BLaER1 (cell line): ENCODE measurements around the gene SERPINA4.

Source experiments
- H3K27ac ChIP-seq: shearing (Covaris generic); formaldehyde crosslinking; 2 replicates; pipeline ENCODE4 v1.8.1; 2022
- H3K27me3 ChIP-seq: shearing (Covaris generic); formaldehyde crosslinking; 2 replicates; pipeline ENCODE4 v1.8.1; 2022
- H3K36me3 ChIP-seq: shearing (Covaris generic); formaldehyde crosslinking; 2 replicates; pipeline ENCODE4 v1.8.1; 2022
- H3K4me1 ChIP-seq: shearing (Covaris generic); formaldehyde crosslinking; 2 replicates; pipeline ENCODE4 v1.8.1; 2022
- H3K4me2 ChIP-seq: shearing (Covaris generic); formaldehyde crosslinking; 2 replicates; pipeline ENCODE4 v1.8.1; 2022
- H3K4me3 ChIP-seq: shearing (Covaris generic); formaldehyde crosslinking; 2 replicates; pipeline ENCODE4 v1.8.1; 2022
- H3K9ac ChIP-seq: shearing (Covaris generic); formaldehyde crosslinking; 2 replicates; pipeline ENCODE4 v1.8.1; 2022
- H3K9me3 ChIP-seq: shearing (Covaris generic); formaldehyde crosslinking; 2 replicates; pipeline ENCODE4 v1.8.1; 2022
- H4K20me1 ChIP-seq: shearing (Covaris generic); formaldehyde crosslinking; 2 replicates; pipeline ENCODE4 v1.8.1; 2022
- Cebpa-rat ChIP-seq: shearing (Covaris generic); IDR thresholded peaks from 2 replicates; pipeline ENCODE4 v1.8.1; 2022

The SERPINA4 gene

DNA sequence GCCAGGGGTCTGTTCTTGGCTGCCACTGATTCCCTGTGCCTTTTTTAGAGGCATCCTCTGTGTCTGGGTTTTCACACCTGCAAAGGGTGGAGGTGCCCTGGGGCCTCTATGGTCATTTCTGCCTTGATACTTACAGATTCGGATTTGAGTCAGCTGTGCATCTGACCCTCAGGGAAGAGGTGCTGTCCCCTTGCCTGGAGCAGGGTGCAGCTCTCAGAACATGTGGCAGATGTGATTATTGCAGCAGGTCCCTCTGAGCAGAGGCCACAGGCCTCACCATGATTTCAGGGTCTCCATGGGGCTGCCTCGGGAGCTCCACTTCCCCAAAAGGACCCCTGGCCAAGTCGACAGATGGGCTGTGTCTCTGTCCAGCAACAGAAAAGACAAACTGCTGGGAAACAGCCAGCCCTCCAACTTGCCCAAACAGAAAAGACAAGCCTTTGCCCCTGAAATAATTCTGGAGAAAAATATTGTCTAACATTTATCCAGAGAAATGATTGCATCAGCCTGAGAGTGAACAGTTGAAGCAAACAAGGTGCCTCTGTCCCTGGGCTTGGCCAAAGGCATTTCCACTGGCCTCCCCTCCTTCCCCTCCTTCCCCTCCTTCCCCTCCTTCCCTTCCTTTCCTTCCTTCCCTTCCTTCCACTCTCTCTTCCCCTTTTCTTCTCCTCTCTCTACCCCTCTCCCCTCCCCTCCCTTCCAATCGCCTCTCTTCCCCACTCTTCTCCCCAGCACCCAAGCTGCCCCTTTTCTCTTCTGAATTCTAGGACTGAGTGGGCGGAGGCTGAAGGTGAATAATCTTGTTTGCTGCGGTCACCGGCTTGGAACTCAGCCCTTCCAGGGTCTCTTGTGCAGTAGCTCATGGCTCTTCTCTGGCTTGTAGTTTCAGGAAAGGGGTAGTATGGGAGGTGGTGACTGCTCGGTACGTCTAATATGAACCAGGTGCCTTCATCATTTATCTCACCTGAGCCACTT lies 51.6 kb downstream of the SERPINA4 start:
- H3K9ac ChIP-seq, result no peak overlapping the region
- H3K4me2 ChIP-seq, result no peak overlapping the region
- no peaks in the 10 kb centered on the region for H3K36me3 ChIP-seq
- peaks cover 9% of the 10 kb centered on the region for H3K9me3 ChIP-seq
- H3K27ac ChIP-seq, result no peak overlapping the region
- H4K20me1 ChIP-seq, result no peaks in the 10 kb centered on the region
- no peak overlapping the region for H3K4me3 ChIP-seq
- H3K27me3 ChIP-seq, result no peaks in the 10 kb centered on the region
- H3K4me1 ChIP-seq, result no peaks in the 10 kb centered on the region
- TF ChIP-seq Cebpa-rat, result no peak

DNA sequence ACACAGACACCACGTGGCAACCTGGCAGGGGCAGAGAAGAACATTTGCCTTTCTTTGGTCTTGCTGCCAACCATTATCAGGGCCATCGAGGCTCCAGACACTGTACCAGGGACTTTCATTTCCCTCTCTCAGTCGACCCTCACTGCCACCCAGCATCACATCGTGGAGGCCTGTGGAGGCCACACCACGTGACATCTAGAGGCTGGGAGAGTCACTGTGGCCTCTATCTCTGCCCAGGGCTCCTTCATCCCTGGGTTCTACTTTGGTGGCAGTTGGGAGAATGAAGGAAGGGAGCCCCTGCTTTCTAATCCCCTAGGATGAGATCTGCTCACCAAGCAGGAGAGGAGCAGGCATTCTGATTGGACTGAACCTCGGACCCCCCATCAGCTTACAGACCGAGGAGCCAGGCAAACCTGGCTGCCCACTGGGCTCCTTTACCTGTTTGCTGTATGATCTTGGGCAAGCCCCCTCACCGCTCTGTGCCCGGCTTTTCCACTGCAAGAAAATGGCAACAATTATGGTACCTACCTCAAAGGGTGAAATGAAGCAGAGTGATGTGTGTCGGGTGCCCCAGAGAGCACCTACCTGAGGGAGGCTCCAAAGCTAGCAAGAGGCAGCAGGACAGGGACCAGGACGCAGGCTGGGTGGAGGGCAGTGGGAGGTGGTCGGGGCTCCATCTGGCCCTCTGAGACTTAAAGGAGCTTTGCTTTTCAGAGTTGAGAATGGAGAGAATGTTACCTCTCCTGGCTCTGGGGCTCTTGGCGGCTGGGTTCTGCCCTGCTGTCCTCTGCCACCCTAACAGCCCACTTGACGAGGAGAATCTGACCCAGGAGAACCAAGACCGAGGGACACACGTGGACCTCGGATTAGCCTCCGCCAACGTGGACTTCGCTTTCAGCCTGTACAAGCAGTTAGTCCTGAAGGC lies 52.7 kb downstream of the SERPINA4 start:
- TF ChIP-seq Cebpa-rat, result no peak
- Histone ChIP-seq H3K27ac (no peak overlapping the region), H3K4me3 (no peak overlapping the region), H3K4me2 (no peak overlapping the region), H3K4me1 (no peaks in the 10 kb centered on the region), H4K20me1 (no peaks in the 10 kb centered on the region), H3K27me3 (no peaks in the 10 kb centered on the region), H3K36me3 (no peaks in the 10 kb centered on the region), H3K9ac (no peak overlapping the region), H3K9me3 (peaks cover 20% of the 10 kb centered on the region)

DNA sequence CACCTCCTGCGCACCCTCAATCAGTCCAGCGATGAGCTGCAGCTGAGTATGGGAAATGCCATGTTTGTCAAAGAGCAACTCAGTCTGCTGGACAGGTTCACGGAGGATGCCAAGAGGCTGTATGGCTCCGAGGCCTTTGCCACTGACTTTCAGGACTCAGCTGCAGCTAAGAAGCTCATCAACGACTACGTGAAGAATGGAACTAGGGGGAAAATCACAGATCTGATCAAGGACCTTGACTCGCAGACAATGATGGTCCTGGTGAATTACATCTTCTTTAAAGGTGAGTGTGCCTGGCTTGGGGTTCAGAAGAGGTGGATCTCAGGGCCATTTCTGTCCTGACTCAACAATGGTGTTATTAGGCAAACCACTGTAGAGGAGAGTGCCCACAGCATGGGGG lies 53.6 kb downstream of the SERPINA4 start:
- no peak for TF ChIP-seq Cebpa-rat
- H3K9me3 ChIP-seq, result peaks cover 28% of the 10 kb centered on the region
- H3K4me2 ChIP-seq, result no peak overlapping the region
- H3K9ac ChIP-seq, result no peak overlapping the region
- no peaks in the 10 kb centered on the region for H3K27me3 ChIP-seq
- no peaks in the 10 kb centered on the region for H3K36me3 ChIP-seq
- no peaks in the 10 kb centered on the region for H3K4me1 ChIP-seq
- no peak overlapping the region for H3K4me3 ChIP-seq
- no peaks in the 10 kb centered on the region for H4K20me1 ChIP-seq
- no peak overlapping the region for H3K27ac ChIP-seq

DNA sequence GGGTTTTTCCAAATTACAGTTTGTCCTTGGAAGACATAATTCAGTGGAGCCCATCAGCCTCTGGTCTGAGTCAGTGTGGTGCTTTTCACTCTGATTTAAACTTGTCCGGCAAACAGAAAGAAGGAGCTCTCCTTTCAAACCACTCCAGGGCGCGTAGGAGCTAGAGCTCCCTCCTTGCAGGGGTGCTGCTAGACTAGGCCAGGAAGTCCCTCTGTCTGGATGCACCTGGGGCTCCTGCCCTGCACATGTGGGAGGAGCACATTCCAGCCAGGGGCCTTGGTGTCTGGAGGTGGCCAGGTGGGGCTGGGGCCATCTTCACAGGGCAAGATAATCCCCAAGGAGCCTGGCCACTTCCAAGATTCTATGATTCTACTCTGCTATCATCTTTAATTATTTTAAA lies 54.0 kb downstream of the SERPINA4 start:
- no peak overlapping the region for H3K27ac ChIP-seq
- no peak overlapping the region for H3K4me3 ChIP-seq
- no peaks in the 10 kb centered on the region for H3K27me3 ChIP-seq
- no peak overlapping the region for H3K9ac ChIP-seq
- H3K4me2 ChIP-seq, result no peak overlapping the region
- H3K9me3 ChIP-seq, result peaks cover 28% of the 10 kb centered on the region
- H3K4me1 ChIP-seq, result no peaks in the 10 kb centered on the region
- no peak for TF ChIP-seq Cebpa-rat
- H4K20me1 ChIP-seq, result no peaks in the 10 kb centered on the region
- H3K36me3 ChIP-seq, result no peaks in the 10 kb centered on the region

DNA sequence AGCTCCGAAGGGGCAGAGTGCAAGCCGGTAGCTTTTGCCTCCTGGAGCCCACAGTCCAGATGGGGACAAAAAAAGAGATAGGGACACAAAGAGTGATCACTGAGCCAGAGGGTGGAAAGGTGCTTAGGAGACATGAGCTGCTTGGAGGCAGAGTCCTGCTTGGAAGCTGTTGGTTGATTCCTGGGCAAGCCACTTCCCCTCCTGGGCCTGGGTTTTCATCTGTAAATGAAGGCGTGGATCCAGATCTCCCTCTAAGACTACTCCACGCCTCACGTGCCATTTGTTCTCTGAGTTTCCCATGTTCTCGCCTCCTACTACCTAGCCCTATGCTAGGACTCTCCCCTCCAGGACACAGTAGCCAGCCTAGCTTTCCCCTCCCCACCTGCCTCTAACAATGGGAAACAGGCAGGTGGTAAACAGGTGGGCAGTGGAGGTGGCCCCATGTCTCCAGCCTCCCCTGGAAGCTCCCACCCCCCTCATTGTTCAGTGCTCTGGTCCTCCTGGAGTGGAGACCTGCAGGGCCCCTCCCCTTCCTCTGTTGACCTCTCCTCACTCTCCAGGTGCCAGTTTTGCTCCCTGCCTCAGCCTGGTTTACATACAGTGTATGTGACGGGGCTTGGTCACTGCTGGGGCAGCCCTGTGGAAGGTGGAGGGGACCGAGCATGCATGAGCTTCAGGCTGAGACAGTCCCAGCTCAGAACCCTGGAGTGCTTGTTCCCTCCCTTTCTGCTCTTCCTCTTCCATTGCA lies 54.8 kb downstream of the SERPINA4 start:
- H3K4me2 ChIP-seq, result no peak overlapping the region
- H4K20me1 ChIP-seq, result no peaks in the 10 kb centered on the region
- no peaks in the 10 kb centered on the region for H3K36me3 ChIP-seq
- H3K9me3 ChIP-seq, result peaks cover 28% of the 10 kb centered on the region
- no peak overlapping the region for H3K4me3 ChIP-seq
- no peak overlapping the region for H3K9ac ChIP-seq
- no peaks in the 10 kb centered on the region for H3K4me1 ChIP-seq
- TF ChIP-seq Cebpa-rat, result no peak
- H3K27me3 ChIP-seq, result no peaks in the 10 kb centered on the region
- H3K27ac ChIP-seq, result no peak overlapping the region

DNA sequence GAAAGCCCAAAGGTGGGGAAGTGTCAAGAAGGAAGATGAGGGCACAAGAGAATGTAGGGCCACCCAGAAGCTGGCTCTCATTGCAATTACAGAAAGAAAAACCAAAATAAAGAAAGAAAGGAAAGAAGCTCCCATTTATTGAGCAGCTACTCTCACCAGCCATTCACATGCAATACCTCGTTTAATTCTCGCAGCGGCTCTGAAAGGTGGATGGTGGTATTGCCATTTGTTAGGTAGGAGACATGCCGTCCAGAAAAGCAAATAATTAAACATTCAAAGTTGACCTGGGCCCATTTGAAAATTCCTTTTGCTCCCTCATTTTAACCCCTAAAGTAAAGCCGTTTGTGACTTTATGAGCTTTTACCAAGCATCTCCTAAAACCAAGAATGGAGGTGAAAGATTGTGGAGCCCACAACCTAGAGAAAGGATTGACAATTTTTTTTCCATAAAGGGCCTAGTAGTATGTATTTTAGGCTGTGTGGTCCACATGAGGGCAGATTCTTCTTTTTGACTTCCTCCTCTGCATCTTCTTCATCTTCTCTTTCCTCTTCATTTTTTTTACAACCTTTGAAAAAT lies 56.2 kb downstream of the SERPINA4 start:
- Histone ChIP-seq H3K36me3 (no peaks in the 10 kb centered on the region), H3K4me1 (no peaks in the 10 kb centered on the region), H4K20me1 (no peaks in the 10 kb centered on the region)

DNA sequence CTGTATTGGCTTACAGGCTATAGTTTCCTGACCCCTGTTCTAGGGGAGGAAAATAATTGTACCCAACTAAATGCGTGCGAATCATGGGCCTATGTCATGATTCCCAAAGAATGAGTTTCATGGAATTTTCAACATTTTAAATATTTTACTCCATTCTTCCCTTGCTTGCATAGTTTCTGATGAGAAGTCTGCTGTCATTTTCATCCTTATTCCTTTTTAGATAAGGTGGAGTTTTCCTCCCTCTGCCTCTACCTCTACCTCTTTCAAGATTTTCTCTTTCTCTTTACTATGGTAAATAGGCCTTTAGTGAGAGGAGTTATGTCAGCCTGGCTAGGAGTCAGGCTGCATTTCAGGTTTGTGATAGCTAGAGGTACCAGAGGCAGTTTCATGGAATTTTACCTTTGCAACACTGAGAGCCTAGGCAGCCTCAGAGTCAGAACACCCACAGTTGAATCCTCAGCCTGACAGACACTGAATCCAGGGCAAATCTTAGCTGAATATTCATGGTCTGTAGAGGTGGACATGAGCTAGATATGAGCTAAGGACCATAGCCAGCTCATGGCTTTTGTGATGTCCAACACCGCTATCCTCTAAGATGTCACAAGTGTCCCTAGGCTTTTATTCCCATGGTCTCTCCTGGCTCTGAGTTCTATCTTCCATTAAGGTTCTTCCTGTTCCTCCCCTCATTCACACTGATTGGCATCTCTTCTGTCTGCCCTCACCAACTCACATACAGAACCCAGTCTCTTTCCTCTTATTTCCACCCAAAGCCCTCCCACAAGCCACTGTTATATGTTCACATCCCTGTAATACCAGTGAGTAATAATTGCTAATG lies 57.0 kb downstream of the SERPINA4 start:
- Histone ChIP-seq H3K27me3 (no peaks in the 10 kb centered on the region), H4K20me1 (no peaks in the 10 kb centered on the region), H3K9me3 (peaks cover 28% of the 10 kb centered on the region), H3K9ac (no peak overlapping the region), H3K4me2 (no peak overlapping the region), H3K27ac (no peak overlapping the region), H3K4me3 (no peak overlapping the region), H3K36me3 (no peaks in the 10 kb centered on the region), H3K4me1 (no peaks in the 10 kb centered on the region)
- no peak for TF ChIP-seq Cebpa-rat

More for the DNA sequence above, 56.2 kb downstream of the SERPINA4 start:
- Histone ChIP-seq H3K9ac (no peak overlapping the region), H3K4me2 (no peak overlapping the region), H3K9me3 (peaks cover 28% of the 10 kb centered on the region), H3K4me3 (no peak overlapping the region), H3K27ac (no peak overlapping the region), H3K27me3 (no peaks in the 10 kb centered on the region)
- TF ChIP-seq Cebpa-rat, result no peak

DNA sequence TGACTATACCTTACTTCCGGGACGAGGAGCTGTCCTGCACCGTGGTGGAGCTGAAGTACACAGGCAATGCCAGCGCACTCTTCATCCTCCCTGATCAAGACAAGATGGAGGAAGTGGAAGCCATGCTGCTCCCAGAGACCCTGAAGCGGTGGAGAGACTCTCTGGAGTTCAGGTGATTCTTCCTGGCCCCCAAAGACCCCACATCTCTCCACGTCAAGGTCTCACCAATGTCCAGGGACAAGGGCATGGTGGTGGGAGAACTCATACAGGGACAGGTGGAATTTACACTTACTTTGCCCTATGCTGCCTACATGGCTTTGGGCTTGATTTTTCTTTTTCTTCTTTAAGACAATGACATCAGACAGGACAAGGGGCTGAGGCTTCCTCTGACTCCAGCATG lies 58.1 kb downstream of the SERPINA4 start:
- Histone ChIP-seq H3K9ac (no peak overlapping the region), H3K4me1 (no peaks in the 10 kb centered on the region), H3K27me3 (no peaks in the 10 kb centered on the region)

More for the DNA sequence above, 58.1 kb downstream of the SERPINA4 start:
- Histone ChIP-seq H4K20me1 (no peaks in the 10 kb centered on the region), H3K9me3 (peaks cover 28% of the 10 kb centered on the region), H3K36me3 (no peaks in the 10 kb centered on the region), H3K4me2 (no peak overlapping the region), H3K27ac (no peak overlapping the region), H3K4me3 (no peak overlapping the region)
- no peak for TF ChIP-seq Cebpa-rat
